HuH-7.5 (cell line): ENCODE data around the gene ATP9B.
"Not testable (repeated sequence)": the region's sequence is repeated elsewhere in the genome, so short reads cannot be mapped to it uniquely, and the experiment has no call there.

Experiments used
- DNase-seq: peaks from one replicate; pipeline ENCODE4 v3.0.0; 2011; ENCODE audit warnings: low spot score

Gene ATP9B

GRCh38 chr18:79135924-79136323, 66.7 kb downstream of the ATP9B start:
- no peak for DNase-seq

GRCh38 chr18:79136742-79137141, 67.5 kb downstream of the ATP9B start:
- no peak for DNase-seq

- DNase-seq: no peak
These were observed 70.0 kb downstream of the ATP9B start for GRCh38 chr18:79139206-79139605.

- DNase-seq: no peak
These were observed 77.8 kb downstream of the ATP9B start for GRCh38 chr18:79147014-79147413.

- no peak for DNase-seq
These were observed 82.0 kb downstream of the ATP9B start for GRCh38 chr18:79151191-79151590.

- no peak for DNase-seq
These were observed 87.1 kb downstream of the ATP9B start for GRCh38 chr18:79156327-79156726.

- no peak for DNase-seq
These were observed 95.5 kb downstream of the ATP9B start for GRCh38 chr18:79164706-79165105.

GRCh38 chr18:79166702-79167101, 97.5 kb downstream of the ATP9B start:
- DNase-seq: no peak

- DNase-seq: no peak
These were observed 98.5 kb downstream of the ATP9B start for GRCh38 chr18:79167526-79168190.

- no peak for DNase-seq
These were observed 100.9 kb downstream of the ATP9B start for GRCh38 chr18:79169958-79170555.

GRCh38 chr18:79172331-79172730, 103.1 kb downstream of the ATP9B start:
- DNase-seq: not testable (repeated sequence)

GRCh38 chr18:79173742-79174141, 104.5 kb downstream of the ATP9B start:
- DNase-seq: no peak

GRCh38 chr18:79178113-79178531, 108.9 kb downstream of the ATP9B start:
- no peak for DNase-seq

GRCh38 chr18:79182047-79182713, 113.0 kb downstream of the ATP9B start:
- DNase-seq: no peak

GRCh38 chr18:79185648-79186047, 116.5 kb downstream of the ATP9B start:
- no peak for DNase-seq

- DNase-seq: no peak
These were observed 117.5 kb downstream of the ATP9B start for GRCh38 chr18:79186649-79187048.

- no peak for DNase-seq
These were observed 118.5 kb downstream of the ATP9B start for GRCh38 chr18:79187532-79188277.

GRCh38 chr18:79191418-79191817, 122.2 kb downstream of the ATP9B start:
- no peak for DNase-seq

- DNase-seq: no peak
These were observed 122.8 kb downstream of the ATP9B start for GRCh38 chr18:79191956-79192355.

- DNase-seq: no peak
These were observed 124.6 kb downstream of the ATP9B start for GRCh38 chr18:79193826-79194225.

- no peak for DNase-seq
These were observed 126.8 kb downstream of the ATP9B start for GRCh38 chr18:79195716-79196683.

GRCh38 chr18:79197531-79197930, 128.3 kb downstream of the ATP9B start:
- no peak for DNase-seq
